ENCODE results near the gene PXDN.

Gene PXDN

DNA sequence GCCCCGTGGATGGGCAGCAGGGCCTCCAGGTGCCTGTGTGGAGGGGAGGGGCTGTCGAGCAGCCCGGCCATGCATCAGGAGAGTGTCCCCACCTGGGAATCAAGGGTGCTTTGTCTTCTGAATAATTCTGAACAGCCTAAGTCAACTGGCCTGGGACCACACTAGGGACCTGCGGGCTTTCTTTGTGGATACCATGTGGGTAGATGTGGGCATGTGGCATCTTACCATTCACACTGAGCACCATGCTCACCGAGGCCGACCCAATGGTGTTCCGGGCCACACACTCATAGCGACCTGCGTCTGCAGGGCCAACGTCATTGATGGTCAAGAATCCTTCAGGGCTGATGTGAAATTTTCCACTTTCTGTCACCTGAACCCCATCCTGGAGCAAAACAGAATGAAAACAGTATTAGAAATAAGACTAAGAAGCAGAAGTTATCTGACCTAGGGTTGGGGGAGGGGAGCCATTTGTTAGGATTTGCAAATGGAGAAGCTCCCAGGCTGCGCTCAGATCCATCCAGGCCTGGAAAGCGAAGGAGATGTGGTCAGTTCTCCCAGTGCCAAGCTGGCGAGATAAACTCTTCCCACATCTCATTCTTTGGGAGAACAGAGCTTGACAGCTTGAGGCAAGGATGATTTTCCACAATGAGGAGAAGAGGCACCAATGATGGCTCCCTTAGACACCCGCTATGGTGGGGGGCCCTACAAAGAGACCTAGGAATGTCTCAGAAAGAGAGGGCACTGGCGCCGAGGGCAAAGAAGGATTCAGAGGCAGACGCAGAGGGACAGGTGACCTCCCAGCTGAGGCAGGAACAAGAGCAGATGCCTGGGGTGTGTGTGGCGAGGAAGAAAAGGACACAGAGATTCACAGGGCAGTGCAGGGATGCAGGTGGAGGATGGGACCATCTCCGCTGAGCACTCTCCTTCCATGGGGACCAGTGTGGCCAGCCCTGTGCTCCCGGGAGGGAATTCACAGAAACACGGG lies 83.4 kb downstream of the PXDN start:
- TF ChIP-seq, protein P1, sequence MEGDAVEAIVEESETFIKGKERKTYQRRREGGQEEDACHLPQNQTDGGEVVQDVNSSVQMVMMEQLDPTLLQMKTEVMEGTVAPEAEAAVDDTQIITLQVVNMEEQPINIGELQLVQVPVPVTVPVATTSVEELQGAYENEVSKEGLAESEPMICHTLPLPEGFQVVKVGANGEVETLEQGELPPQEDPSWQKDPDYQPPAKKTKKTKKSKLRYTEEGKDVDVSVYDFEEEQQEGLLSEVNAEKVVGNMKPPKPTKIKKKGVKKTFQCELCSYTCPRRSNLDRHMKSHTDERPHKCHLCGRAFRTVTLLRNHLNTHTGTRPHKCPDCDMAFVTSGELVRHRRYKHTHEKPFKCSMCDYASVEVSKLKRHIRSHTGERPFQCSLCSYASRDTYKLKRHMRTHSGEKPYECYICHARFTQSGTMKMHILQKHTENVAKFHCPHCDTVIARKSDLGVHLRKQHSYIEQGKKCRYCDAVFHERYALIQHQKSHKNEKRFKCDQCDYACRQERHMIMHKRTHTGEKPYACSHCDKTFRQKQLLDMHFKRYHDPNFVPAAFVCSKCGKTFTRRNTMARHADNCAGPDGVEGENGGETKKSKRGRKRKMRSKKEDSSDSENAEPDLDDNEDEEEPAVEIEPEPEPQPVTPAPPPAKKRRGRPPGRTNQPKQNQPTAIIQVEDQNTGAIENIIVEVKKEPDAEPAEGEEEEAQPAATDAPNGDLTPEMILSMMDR (conservative IDR thresholded peaks at IDR 0.05): no peak

DNA sequence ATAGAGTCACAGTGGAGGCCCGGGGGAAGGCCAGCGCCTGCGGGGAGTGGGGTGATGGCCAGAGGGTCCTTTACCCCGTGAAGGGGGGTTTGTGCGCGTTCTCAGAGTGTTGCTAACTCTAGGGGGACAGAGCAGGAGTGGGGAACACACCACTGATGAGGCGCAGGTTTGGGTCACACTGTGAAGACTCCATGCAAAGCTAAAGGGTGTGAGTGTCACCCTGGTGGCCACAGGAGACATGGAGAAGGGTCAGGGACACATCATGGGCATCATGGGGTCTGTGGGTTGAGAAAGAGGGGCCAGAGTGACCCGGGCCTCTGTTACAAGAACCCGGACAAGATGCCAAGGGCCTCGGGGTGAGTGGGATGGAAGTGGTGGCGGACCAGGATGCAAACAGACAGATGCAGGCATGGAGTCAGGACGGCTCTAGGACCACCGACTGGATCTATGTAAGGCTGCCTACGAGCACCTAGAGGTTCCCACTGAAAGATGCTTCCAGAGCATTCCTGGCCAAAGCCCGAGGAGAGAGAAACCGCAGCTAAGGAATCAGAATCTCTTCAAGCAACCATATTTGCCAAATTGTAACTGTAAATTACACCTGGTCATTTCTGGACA lies 84.3 kb downstream of the PXDN start:
- TF ChIP-seq, protein P1 (conservative IDR thresholded peaks at IDR 0.05): no peak
- no peak overlapping the region for H3K27ac ChIP-seq

More for the DNA sequence above, 83.4 kb downstream of the PXDN start:
- H3K27ac ChIP-seq: no peak overlapping the region

DNA sequence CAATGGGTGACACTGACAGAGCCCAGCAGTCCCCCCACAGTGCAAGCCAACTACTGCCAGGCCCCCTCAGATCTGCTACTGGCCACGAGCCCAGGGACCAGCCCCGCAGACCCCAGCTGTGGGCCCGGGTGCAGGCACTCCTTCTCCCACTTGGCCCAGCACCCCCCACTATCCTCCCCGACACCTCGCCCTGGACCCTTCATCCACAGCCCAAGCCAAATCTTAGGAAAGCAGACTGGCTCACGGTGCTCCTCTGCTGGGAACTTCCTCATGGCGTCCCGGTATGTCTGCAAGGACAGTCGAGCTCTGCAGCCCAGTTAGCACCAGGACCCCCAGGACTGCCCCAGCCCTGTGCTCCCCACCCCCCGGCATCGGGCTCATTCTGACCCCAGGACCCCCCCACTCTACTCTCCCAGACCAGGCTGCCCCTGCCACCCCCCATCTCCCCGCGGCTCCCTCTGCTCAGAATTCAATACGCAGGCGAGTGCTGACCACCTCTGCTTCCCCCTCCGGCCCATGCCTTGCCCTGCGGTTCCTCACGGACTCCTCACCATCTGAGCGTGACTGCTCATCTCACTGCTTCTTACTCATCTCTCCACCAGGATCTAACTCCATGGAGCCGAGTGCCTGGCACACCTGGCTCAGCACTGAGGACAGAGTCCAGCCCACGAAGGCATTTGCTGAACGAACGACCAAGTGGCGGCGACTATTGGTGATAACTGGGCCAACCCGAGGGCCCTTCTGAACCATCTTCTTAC lies 85.7 kb downstream of the PXDN start:
- H3K27ac ChIP-seq: no peak overlapping the region
- TF ChIP-seq, protein P1 (conservative IDR thresholded peaks at IDR 0.05): no peak

DNA sequence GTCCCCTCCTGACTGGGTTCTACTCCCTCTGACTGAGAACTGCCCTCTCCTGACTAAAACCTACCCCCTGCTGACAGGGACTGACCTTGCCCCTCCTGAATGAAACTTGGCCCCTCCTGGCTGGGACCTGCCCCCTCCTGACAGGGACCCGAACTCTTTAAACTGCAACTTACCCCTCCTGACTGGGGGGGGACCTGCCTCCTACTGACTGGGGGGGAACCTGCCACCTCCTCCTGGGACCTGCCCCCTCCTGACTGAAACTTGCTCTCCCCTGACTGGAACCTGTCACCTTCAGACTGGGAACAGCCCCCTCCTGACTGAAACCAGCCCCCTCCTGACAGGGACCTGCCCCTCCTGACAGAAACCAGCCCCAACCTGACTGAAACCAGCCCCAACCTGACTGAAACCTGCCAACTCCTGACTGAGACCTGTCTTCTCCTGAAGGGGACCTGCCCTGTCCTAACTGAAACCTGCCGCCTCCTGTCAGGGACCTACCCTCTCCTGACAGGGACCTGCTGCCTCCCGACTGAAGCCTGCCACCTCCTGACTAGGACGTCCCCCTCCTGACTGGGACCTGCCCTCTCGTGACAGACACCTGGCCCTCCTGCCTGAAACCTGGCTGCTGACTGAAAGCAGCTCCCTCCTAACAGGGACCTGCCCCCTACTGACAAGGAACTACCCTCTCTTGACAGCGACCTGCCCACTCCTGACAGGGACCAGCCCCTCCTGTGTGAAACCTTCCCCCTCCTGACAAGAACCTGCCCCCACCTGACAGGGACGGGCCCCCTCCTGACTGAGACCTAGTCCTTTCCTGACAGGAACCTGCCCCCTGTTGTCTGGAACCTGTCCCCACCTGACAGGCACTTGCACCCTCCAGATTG lies 87.1 kb downstream of the PXDN start:
- TF ChIP-seq, protein P1 (conservative IDR thresholded peaks at IDR 0.05): no peak
- no peak overlapping the region for H3K27ac ChIP-seq

DNA sequence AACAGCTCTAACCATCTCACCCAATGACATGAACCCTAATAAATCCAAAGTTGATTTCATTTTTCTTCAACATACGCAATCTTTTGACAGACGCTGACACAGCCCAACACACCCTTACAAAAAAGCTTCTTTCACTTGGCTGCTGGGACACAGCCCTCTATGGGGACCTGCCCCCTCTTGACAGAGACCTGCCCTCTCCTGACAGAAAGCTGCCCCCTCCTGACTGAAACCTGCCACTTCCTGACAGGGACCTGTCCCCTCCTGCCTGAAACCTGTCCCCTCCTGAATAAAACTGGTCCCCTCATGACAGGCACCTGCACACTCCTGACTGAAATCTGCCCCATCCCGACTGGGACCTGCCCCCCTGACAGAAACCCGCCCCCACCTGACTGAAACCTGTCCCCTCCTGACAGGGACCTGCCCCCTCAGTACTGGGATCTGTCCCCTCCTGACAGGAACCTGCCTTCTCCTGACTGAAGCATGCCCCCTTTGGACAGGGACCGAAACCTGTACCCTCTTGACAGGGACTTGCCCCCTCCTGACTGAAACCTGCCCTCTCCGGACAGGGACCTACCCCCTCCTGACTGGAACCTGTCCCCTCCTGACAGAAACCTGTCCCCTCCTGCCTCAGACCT lies 87.9 kb downstream of the PXDN start:
- no peak overlapping the region for H3K27ac ChIP-seq

DNA sequence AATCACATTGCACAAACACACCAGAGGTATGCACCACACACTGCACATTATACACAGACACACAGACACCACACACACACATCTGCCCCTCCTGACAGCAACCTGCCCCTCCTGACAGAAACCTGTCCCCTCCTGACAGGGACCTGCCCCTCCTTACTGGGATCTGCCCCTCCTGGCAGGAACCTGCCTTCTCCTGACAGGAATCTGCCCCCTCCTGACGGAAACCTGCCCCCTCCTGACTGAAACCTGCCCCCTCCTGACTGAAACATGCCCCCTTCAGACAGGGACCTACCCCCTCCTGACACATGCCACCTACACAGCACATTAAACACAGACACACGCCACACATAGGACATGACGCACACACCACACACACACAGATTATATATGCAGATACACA lies 88.9 kb downstream of the PXDN start:
- TF ChIP-seq, protein P1 (conservative IDR thresholded peaks at IDR 0.05): no peak
- no peak overlapping the region for H3K27ac ChIP-seq

More for the DNA sequence above, 87.9 kb downstream of the PXDN start:
- TF ChIP-seq, protein P1 (conservative IDR thresholded peaks at IDR 0.05): no peak

Measured in VCaP (cell line).